SKM-1 treated with dmso at 0.1 percent for 144 hours (cell line): ENCODE results near the gene C4orf33.
"Not testable (repeated sequence)": the region's sequence is repeated elsewhere in the genome, so short reads cannot be mapped to it uniquely, and the experiment has no call there.

Source experiments
- DNase-seq: peaks from one replicate; lab custom pipeline; 2025; ENCODE audit not compliant: unreplicated experiment; lab: John Stamatoyannopoulos, UW

The C4orf33 gene

DNA sequence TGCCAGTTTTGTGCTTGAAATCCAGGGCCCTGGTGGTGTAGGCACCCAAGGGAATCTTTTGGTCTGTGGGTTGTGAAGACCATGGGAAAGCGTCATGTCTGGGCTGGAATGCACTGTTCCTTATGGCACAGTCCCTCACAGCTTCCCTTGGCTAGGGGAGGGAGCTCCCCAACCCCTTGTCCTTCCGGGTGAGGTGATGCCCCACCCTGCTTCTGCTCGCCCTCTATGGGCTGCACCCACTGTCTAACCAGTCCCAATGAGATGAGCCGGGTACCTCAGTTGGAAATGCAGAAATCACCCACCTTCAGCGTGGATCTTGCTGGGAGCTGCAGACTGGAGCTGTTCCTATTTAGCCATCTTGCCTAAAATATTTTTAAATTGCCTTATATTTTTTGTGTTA, 30.7 kb downstream of the C4orf33 start:
- DNase-seq: not testable (repeated sequence)

GRCh38 chr4:129129143-129129542, 33.2 kb downstream of the C4orf33 start:
- no peak for DNase-seq

DNA sequence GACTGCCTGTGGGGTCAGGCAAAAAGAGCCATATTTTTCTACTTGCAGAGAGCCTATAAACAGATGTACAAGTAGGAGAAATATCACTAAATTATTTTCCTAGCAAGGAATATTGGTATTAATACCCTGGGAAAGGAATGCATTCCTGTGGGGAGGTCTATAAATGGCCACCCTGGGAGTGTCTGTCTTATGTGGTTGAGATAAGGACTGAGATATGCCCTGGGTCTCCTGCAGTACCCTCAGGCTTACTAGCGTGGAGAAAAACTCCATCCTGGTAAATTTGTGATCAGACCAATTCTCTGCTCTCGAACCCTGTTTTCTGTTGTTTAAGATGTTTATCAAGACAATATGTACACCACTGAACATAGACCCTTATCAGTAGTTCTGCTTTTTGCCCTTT, 35.4 kb downstream of the C4orf33 start:
- no peak for DNase-seq

DNA sequence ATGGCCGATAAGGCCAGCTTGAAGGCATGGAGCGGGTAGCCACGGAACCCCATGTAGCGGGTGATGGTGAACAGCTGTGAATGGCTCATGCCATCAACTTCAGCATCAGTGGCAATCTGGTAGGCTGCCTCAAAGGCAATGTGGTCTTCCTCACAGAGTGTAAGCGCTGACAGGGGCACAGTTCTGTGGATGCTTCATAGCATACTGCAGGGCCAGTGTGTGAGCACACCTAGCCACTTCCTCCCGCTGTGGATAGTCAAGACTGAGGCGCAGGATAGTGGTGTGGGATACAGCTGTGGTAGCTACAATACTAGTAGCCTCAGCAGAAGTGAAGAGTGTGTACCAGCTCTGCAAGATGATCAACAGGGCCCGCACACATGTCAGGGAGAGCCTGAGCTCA, 40.5 kb downstream of the C4orf33 start:
- no peak for DNase-seq

DNA sequence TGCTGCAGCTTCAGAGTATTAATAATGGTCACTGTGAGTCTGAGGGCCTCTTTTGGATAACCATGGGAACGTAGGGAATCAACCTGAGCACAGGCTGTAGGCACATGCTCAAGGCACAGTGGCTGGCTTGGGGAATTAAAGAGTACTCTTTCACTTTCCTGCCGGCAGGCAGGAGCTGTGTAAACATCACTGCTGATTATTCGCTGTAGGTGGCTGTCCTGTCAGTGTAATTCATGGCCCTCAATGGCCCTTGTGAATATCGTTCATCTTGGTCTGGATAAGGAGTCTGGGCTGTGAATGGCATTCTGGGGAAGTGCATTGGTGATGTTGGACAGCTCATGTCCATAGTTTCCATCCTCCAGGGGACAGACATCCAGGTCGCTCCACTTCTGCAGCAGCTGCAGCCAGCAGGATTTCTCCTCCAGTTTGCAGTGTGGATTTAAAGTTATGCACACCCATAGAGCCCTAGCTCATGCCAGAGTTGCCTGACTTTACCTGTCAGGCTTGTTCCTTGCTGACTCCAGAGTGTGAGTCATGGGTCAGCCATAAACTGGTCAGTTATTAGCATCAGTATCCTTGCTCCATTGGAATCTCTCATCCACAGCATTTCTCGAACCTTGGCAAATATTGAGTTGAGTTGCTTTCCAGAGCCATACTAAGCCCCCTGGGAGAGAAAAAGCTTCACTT, 43.0 kb downstream of the C4orf33 start:
- DNase-seq: no peak

DNA sequence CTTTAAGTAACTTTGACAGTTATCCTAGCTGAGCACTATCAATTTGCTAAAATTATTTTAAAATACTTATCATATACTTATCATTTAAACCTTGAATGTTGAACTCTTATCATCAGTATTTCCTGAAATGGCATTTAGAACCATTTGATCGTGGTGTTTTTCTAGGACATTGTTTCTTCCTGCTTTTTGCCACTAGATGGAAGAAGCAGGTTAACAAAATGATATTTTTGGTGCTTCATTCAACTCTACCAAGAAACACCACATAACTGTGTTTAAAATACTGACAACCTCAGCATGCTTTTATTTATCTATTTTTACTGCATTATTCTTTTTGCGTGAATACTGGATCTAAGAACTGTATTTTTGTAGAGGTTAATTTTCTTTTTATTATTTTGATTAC, 44.6 kb downstream of the C4orf33 start:
- DNase-seq: no peak

DNA sequence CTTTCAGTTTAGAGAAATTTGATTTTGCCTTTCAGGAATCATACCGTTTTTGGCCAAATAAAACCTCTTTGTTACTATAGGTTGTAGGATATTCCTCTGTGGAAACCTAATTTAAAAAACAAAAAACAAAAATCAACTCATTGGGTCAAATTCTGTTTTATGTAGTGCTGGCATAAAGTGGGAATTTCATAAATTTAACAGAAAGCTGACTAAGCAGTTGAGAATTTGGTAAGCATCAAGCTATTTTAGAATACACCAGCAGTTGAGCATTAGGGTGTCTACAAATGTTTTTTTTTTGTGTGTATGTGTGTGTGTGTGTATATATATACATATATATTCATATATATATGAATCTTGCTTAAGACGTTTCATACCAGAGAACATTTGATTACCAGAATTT, 47.4 kb downstream of the C4orf33 start:
- DNase-seq: no peak

DNA sequence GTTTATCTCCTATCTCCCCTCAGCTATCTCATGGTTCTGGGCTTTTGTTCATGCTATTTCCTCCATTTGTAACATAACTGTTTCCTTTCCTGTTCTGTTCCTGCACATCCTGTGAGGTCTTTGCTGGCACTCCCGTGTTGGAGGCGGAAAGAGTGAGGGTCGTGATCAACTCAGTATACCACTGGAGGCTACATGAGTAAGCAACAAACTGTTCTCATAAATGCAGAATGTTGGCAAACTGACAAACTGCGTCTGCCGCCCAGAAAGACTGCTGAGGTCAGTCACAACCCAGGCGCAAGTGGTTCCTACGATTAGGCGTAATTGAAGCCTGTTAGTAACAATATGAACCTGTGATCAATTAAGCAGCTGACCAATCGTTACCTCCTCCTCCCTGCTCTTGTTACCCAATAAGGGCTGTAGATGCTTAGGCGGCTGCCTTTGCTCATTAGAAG, 48.8 kb downstream of the C4orf33 start:
- DNase-seq: no peak

GRCh38 chr4:129145222-129145730, 49.3 kb downstream of the C4orf33 start:
- no peak for DNase-seq

GRCh38 chr4:129146639-129147038, 50.7 kb downstream of the C4orf33 start:
- no peak for DNase-seq

- DNase-seq: no peak
These were observed 52.9 kb downstream of the C4orf33 start for GRCh38 chr4:129148892-129149291.

- no peak for DNase-seq
These were observed 54.0 kb downstream of the C4orf33 start for GRCh38 chr4:129149906-129150305.

DNA sequence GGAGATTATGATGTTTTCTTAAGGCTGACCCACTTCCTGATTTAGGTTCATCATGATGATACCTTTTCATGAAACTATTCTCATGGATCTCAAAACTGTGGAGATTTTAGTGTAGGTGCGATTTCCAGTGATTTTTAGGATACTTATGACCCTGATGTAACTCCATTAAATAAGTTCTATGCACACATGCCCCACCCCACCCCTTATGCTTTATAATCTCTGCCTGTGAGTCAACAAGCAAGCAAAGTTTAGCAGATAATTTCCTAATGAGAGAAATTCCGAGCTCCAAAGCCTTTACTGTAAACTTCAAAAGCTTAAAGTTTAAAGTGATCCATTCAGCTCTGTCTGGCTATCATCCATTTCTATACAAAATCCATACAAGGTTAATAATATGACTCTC, 56.4 kb downstream of the C4orf33 start:
- no peak for DNase-seq

DNA sequence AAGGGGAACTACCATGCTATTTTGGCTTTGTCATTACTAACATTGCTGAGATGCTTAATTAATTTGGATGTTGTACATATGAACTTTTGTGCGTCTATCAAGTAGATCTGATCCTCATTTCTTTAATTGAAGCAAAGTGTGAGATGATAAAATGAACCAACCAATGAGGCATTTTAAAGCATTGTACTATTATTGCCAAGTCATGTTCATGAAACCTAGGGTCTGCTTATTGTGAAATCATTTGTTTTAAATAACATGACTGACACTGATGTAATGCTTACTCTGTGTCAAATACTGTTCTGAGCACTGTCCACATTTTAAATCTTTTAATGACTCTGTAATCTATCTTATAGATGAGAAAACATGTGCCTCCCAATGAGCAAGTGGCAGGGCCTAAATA, 57.7 kb downstream of the C4orf33 start:
- DNase-seq: no peak

GRCh38 chr4:129162450-129162849, 66.5 kb downstream of the C4orf33 start:
- DNase-seq: no peak

- DNase-seq: no peak
These were observed 67.5 kb downstream of the C4orf33 start for GRCh38 chr4:129163427-129163826.

DNA sequence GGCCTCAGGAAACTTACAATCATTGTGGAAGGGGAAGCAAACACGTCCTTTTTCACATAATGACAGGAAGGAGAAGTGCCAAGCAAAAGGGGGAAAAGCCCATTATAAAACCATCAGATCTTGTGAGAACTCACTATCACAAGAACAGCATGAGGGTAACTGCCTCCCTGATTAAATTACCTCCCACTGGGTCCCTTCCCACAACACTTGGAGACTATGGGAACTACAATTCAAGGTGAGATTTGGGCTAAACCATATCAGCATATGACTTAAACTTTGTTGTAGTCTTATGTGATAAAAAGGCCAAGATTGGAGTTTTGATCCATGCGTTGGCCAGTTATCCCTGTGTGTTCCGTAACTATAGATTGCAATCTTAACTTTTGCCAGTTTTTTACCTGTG, 68.3 kb downstream of the C4orf33 start:
- DNase-seq: no peak
